ENCODE results near the gene GET4.
"Not testable (repeated sequence)": the region's sequence is repeated elsewhere in the genome, so short reads cannot be mapped to it uniquely, and the experiment has no call there.

GET4 gene

GRCh38 chr7:931871-932650, 55.7 kb downstream of the GET4 start:
- DNase-seq: no peak

- no peak for DNase-seq
Observed at GRCh38 chr7:932651-932975, 56.3 kb downstream of the GET4 start.

GRCh38 chr7:934469-935163, 58.3 kb downstream of the GET4 start:
- DNase-seq: no peak

- DNase-seq: no peak
Observed at GRCh38 chr7:935164-935873, 59.0 kb downstream of the GET4 start.

GRCh38 chr7:935874-936385, 59.6 kb downstream of the GET4 start:
- DNase-seq: no peak

- DNase-seq: no peak
Observed at GRCh38 chr7:936386-937054, 60.2 kb downstream of the GET4 start.

GRCh38 chr7:937856-938484, 61.6 kb downstream of the GET4 start:
- DNase-seq: no peak

GRCh38 chr7:938546-939185, 62.3 kb downstream of the GET4 start:
- DNase-seq: no peak

GRCh38 chr7:939843-940242, 63.5 kb downstream of the GET4 start:
- no peak for DNase-seq

GRCh38 chr7:940599-941408, 64.5 kb downstream of the GET4 start:
- DNase-seq: no peak

GRCh38 chr7:943793-944192, 67.4 kb downstream of the GET4 start:
- DNase-seq: not testable (repeated sequence)

- DNase-seq: no peak
Observed at GRCh38 chr7:944744-945143, 68.4 kb downstream of the GET4 start.

- no peak for DNase-seq
Observed at GRCh38 chr7:945147-945555, 68.8 kb downstream of the GET4 start.

- DNase-seq: no peak
Observed at GRCh38 chr7:945556-946255, 69.4 kb downstream of the GET4 start.

Data from NCI-H1092 (cell line).